HG02588 (cell line): Measurements from ENCODE around the gene CLNS1A.
A peak's percentile ranks its signal among the peaks of the same experiment; 100 is the strongest.
"Not testable (repeated sequence)": the region's sequence is repeated elsewhere in the genome, so short reads cannot be mapped to it uniquely, and the experiment has no call there.

Experiments
- ATAC-seq: cut with Tn5 transposase; IDR thresholded peaks from one replicate; pipeline ENCODE4 v1.9.1; 2021; ENCODE audit warnings: mild to moderate bottlenecking, moderate library complexity; ENCODE audit not compliant: unreplicated experiment

Gene CLNS1A, protein sequence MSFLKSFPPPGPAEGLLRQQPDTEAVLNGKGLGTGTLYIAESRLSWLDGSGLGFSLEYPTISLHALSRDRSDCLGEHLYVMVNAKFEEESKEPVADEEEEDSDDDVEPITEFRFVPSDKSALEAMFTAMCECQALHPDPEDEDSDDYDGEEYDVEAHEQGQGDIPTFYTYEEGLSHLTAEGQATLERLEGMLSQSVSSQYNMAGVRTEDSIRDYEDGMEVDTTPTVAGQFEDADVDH

DNA sequence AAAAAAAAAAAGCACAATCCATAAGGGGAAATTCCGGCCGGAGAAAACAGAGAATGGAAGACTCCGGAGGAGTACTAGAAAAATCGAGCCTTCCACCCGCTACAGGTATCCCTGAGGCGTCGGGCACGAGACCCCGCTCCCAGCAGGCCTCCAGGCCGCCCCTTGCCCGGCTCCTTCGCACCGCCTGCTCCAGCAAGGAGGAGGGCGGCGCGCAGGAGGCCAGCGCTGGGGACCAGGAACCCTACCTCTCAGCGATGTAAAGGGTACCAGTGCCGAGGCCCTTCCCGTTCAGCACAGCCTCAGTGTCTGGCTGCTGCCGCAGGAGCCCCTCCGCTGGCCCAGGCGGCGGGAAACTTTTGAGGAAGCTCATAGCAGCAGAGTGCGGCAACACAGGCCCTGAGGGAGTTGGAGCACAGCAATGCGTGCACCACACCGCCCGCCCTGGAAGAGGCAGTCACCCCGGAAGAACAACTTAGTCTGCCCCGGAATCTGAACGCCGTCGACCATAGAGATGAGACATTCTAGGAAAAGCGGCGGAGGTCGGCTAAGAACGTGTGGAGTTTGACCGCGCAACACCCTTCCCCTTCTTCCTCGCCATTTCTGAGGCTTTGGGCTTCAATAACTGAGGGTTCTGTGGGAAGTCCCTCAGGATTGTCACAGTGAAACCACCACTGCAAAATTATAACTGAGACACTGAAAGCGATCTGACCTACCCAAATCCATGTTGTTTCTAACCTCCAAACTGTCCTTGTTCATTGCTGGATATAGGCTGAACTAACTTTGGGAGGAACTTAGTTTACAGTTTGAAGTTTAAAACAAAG is at the start of gene CLNS1A:
Gene CLNS1A, minus strand, starts transcription at position 450 of the 821 bp plus-strand sequence. Its CDS starts 80 bp downstream, at position 370.
- ATAC-seq: peak; percentile 97

DNA sequence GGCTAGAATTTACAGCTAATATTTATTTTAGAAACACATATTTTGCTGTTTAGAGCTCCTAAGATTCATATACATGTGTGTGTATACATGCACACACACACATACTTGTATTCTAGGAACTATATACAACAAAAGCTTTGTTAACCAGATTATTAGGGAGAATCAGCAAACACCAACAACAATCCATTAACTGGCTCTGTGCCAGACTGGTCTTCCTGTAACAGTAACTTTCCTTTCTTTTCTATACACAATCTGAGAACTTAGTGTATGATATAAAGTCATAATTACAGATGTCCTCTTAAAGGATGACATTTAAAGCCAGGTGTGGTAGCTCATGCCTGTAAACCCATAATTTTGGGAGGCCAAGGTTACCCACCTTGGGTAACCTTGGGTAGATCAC is 49.5 kb upstream of the CLNS1A start:
- no peak for ATAC-seq

DNA sequence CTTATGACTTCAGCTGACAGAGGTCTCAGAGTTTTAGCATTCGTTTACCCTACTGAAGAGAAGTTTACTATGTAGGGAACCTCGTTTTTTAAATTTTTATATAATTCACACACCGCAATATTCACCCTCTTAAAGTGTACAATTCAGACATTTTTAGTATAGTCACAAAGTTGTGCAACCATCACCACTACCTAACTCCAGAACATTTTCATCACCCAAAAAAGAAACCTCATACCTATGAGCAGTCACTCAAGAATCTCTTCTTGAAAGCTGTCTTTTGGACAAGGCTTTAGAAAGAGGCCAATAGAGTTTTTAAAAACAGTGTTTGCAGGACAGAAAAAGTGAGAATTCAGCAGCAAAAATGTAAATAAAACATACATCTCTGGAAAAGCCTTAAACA is 39.5 kb upstream of the CLNS1A start:
- no peak for ATAC-seq

DNA sequence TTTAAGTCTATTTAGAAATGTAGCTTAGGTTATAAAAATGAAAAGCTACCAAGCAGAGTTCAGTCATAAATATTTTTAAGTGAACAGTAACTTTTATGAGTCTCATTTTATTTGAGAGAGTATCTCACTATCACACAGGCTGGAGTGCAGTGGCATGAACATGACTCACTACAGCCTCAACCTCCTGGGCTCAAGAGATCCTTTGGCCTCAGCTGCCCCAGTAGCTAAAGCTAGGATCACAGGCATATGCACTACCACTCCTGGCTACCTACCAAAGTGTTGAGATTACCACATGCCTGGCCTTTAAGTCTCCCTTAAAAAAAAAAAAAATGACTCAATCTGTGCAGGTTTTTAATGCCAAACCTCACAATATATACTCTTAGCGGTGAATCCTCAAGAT is 34.7 kb upstream of the CLNS1A start:
- ATAC-seq: no peak

DNA sequence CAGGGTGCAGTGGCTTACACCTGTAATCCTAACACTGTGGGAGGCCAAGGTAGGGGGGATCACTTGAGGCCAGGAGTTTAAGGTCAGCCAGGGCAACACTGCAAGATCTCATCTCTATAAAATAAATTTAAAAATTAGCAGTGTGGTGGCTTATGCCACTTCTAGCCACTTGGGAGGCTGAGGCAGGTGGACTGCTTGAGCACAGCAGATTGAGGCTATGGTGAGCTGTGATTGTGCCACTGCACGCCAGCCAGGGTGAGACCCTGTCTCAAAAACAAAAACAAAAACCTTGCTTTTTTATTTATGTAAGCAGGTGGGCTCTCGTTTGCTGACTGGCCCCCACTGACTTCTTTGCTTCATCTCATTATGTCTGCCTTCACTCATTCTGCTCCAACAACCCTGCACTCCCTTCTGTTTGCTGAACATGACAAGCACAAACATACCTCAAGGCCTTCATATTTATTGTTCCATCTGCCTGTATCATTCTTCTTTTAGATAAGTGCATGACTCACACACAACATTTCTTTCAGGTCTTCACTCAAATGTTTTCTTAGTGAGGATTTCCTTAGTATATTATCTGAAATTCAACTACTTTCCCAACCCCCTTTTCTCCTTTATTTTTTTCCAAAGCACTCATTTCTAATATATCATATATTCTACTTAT is 32.4 kb upstream of the CLNS1A start:
- ATAC-seq: no peak

DNA sequence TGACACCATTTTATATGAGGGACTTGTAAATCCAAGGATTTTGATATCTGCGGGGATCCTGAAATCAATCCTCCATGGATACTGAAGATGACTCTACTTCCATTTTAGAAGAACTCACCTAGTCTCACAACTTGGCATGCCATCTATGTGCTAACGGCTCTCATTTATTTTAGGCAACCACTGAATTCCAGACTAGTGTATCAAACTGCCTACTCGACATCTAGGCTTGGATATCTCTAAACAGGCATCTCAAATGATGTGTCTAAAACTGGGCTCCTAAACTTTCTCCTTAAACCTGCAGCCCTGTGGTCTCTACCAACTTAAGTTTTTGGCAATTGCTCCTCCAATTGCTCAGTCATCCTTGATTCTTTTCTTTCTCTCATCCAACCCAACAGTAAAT is 31.2 kb upstream of the CLNS1A start:
- no peak for ATAC-seq

DNA sequence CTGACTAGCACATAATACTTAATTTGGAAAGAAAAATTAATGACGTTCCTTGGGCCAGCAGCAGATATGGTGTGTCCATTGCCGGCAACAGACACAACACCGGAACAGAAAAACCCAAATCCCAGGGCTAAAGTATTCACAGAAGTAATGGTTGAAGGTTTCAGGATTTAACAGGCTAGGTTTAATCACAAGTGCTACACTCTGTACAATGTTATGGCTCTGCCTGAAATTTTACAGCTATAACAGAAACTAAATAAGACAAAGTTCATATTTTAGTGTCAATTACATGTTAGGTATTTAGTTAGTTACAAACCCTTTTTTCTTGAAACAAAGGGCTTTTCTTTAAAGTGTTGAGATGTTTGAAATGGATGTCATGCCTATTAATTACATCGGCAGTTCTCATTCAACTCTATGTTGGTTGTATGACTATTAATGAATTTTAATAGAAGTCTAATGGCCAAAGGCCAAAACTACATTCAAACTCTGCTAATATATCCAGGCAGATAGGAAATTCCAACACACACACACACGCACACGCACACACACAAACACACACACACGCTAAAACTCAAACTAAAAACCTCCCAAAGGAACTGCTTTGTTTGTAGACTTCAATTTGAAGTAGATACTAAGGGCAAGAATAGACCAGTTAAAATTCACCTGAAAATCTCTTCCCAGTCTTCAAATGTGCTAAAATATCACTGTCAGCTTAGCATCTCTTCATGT is 27.8 kb upstream of the CLNS1A start:
- no peak for ATAC-seq

DNA sequence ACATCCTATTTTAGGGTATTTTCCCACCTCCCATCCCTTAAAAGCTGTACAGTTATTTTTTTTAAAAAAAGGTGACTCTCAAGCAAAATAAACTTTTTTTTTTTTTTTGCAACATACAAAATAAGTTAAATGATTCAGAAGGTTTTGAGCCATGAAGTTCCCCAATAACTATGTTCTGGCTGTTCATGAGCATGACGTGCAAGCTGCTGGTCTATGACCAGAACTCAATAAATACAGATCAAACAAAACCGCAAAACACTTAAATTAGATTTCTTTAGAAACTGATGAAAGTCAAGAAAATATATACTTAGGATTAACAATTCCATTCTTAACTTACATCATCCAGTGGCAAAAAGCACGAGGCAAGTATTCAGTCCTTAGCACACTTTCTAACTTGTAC is 24.1 kb upstream of the CLNS1A start:
- no peak for ATAC-seq

DNA sequence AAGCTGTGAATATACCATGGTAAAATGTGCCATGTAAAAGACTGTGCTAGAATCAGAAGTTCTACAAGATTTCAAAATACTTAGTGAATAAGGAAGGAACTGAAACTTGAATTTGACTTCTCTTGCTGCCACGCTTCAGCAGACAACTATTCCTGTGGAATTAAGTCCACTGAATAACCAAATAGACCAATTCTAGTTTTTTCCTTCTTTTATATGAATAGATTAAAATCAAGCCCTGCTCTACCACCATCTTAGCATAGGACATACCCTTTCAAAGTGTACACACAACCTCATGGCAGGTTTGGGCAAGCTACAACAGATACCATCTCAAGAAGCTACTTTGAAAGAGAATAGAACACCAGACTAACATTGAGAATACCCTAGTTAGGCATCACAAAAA is 23.4 kb upstream of the CLNS1A start:
- no peak for ATAC-seq

DNA sequence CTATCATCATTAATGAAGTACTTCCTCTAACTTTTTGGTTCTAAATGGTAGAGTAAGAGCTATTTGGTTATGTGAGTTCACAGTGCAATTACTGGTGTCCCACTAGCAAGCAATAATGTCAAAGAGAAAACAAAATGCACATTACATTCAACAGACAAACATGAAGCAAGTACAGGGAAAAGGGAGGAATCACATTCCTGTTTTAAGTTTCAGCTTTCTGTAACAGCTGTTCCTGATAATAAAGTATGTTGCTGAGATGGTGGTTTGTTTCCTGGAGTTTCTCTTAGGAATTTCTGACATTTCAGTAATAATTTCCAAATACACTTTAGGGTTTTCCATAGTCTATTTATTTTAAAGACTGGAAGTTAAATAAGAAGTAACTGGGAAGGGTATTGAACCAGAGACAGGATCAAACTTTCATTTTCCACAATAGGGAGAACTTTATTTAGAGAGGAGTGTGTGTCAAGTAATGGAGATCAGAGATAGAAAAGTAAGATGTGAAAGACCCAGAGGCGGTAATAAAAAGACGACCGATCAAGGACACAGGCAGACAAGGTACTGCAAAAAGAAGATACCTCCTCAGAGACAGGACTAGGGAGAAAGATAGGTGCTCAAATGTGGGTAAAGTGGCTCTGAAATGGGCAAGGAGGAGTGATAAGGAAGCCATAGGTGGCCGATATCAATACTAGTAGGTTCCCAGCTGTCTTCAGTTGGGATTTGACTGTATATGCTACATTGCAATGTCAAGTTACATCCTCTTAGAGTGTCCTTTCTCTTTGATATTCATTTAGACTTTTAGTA is 20.8 kb upstream of the CLNS1A start:
- ATAC-seq: no peak

DNA sequence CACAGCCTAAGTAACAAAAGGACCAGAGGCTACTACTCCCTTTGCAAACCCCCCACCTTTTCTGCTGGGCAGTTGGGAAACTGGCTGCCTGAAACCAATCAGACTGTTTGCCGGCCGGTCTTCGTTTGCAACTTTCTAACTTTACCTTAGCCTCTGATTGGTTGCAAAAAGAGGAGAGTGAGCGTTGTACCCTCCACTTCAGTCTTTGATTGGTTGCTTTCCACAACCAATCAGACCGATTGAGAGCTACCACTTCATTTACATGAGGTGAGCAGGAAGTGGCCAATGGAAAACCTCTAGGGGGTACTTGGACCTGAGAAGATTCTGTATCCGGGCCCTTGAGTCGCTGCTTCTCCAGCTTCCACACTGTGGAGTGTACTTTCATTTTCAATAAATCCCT is 18.8 kb upstream of the CLNS1A start:
- ATAC-seq: no peak

DNA sequence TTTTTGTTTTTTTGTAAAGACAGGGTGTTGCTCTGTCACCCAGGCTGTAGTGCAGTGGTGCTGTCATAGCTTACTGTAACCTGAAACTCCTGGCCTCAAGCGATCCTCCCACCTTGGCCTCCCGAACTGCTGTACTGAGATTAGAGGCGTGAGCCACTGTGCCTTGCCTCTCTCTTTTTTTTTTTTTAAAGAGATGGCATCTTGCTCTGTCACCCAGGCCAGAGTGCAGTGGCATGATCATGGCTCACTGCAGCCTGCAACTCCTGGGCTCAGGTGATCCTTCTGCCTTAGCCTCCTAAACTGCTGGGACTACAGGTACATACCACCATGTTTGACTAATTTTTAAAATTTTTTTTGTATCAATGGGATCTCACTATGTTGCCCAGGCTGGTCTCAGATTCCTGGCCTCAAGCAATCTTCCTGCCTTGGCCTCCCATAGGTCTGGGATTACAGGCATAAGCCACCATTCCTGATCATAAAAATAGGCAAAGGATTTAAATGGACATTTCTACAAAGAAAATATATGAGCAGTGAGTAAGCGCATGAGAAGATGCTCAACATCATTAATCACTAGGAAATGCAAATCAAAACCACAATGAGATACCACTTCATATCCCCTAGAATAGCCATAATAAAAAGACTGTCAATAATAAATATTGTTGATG is 17.3 kb upstream of the CLNS1A start:
- ATAC-seq: no peak

DNA sequence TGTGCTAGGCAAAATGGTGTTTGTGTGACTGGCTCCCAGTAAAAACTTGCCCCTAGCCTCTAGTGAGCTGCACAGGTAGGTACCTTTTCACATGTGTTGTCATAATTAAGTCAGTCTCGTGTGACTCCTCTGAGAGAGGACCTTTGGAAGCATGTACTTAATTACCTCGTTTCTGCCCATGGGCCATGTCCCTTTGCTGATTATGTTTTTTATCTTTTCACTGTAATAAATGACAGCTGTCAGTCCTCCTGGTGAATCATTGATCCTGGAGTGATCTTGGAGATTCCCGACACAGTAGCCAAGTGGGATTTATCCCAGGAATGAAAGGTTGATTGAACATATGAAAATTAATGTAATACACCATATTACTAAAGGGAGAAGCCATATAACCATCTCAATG is 12.5 kb upstream of the CLNS1A start:
- no peak for ATAC-seq

DNA sequence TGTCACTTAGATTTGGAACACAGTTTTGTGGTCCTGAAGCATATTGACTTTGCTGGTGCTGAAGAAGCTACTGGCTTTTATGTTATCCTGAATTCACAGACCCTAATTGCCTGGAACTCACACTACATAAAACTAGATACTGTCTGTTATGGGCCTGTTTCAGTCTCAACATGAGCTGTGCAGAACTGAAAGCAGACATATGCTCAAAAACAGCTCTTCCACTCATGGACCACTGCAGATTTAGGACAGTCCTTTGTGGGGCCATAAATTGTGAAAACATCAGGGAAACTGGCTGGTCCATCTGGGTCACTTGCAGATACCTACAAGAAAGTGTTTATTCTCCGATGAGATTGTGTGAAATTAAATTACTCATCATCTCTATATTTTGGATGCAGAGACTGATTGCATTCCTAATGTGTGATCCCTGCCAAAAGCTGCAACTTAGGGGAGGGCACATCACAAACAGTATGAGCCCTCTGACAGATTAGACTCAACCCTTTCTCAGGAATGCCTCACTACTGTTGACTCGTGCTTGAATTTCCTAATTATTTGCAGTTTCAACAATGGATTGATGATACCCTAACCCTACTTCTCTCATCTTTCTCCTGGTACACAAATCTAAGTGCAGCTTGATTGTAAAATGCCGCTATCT is 10.2 kb upstream of the CLNS1A start:
- ATAC-seq: no peak

DNA sequence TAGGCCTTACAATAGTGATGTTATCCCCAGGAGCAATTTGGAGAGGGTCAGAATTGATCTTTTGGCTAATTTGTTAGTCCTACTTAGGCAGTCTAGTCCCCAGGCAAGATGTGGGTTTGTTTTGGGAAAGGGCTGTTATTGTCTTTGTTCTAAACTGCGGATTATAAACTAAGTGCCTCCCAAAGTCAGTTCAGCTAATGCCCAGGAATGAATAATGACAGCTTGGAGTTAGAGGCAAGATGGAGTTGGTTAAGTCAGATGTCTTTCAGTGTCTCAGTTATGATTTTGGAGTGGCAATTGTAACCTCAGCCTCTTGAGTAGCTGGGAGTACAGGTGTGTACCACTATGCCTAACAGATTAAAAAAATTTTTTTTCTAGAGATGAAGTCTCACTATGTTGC is 7.3 kb upstream of the CLNS1A start:
- ATAC-seq: no peak

DNA sequence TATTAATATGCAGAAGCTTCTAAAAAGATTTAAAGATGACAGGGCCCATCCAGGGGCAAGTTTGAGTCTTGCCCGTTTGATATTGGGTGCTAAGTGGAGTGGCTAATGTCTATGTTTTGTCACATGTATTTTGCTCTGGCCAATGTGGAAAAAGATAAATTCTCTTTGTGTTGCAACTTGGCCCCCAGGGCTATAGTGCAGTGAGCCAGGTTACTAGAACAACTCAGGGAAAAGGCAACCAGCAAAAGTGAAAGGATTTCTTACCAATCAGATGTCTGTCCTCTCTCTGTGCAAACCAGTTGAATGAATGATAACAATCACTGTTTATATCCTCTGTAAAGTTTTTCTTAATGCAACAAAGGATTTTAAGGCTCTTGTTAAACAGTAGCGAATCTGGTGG is 4.6 kb upstream of the CLNS1A start:
- no peak for ATAC-seq

DNA sequence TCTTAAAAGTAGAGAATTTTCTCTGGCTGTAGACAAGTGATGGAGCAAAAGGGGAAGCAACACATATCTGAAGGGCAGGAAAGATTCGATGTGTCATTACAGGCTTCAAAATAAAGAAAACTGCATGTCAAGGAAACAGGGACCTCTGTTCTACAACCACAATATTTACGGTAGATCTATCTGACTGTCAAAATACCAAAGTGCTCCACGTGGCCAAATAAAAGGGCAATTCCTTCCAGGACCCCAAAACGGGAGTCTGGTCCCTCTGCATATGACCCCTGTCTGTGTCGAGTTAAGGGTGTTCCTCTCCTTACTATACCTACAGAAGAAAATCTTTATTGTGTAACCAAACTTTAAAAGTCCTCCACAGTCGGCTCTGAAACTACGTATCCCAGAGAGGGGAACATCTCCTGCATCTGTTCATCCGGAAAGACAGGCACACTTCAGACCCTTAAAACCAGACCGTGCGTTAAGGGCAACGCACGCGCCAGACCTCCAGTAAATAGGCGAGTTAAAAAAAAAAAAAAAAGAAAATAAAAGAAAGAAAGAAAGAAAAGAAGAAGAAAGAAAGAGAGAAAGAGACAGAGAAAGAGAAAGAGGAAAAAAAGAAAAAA is 756 bp downstream of the CLNS1A start:
- ATAC-seq: no peak

DNA sequence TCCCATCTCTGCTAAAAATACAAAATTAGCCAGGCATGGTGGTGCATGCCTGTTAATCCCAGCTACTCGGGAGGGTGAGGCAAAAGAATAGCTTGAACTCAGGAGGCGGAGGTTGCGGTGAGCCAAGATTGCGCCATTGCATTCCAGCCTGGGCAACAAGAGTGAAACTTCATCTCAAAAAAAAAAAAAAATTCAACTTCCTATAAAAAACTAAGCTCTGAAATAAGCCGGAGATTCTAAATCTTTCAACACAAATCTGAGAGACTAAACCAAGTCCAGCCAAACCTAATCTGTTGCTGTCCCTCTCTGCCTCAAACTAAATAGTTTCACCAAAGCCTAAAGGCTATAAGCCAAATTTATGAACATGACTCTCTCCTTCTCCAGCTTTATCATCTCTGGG is 3.7 kb downstream of the CLNS1A start:
- not testable (repeated sequence) for ATAC-seq

DNA sequence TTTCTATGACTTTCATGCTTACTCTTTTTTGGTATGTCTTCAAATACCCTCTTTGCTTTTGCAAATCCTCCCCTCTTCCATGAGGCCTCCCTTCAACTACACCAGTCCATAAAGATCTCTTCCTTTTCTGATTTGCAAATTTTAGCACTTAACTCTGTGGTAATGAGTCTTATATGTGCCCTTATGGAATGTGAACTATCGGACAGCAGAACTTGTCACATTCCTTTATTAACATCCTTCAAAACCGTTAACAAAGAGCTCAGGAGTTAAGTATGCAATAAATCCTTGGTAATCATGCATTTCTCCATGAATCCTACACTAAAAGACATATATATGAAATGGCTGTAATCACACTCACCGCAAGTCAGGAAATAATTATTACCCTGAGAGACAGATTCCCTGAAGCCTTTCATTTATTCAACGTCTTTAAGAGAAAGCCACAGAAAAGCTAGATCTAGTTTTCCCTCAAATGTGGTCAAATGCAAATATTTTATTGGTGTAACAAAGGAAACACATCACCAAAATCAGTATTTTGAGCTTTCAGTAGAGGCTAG is 7.4 kb downstream of the CLNS1A start:
- no peak for ATAC-seq
